Astrocyte of the cerebellum (primary cell): ENCODE measurements around the gene ZRANB1.

Source experiments
- DNase-seq: peaks from one replicate; pipeline ENCODE4 v3.0.0-alpha.2; 2011; ENCODE audit warnings: low read depth
- H3K4me3 ChIP-seq: 2 replicates; pipeline ENCODE4 v1.5.1; 2011; ENCODE audit warnings: mild to moderate bottlenecking, low read depth, low read length, moderate library complexity
- in situ Hi-C: cut with HindIII; loops from 2 replicates; pipeline ENCODE4 v1.10.0; 2017; ENCODE audit warnings: low sequenced_read_pairs
- TF ChIP-seq, protein P1 (sequence below): IDR thresholded peaks from 2 replicates; pipeline ENCODE4 v1.5.1; 2012; ENCODE audit warnings: low read length, low read depth, moderate library complexity, mild to moderate bottlenecking; ENCODE audit errors: missing control alignments

The ZRANB1 gene

DNA sequence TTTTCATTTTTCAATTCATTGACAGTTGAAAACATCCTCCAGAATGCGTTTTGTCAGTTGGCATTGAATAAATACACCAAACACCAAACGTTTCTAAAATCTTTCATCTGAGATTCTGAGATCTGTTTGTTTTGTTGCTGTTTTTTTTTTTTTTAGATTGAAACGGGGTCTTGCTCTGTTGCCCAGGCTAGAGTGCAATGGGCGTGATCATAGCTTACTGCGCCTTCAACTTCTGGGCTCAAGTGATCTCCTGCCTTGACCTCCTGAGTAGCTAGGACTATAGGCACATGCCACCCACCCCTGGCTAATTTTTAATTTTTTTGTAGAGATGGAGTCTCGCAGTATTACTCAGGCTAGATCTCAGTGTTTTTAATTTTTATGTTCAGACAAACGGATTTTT lies 30.7 kb downstream of the ZRANB1 start:
- TF ChIP-seq, protein P1, sequence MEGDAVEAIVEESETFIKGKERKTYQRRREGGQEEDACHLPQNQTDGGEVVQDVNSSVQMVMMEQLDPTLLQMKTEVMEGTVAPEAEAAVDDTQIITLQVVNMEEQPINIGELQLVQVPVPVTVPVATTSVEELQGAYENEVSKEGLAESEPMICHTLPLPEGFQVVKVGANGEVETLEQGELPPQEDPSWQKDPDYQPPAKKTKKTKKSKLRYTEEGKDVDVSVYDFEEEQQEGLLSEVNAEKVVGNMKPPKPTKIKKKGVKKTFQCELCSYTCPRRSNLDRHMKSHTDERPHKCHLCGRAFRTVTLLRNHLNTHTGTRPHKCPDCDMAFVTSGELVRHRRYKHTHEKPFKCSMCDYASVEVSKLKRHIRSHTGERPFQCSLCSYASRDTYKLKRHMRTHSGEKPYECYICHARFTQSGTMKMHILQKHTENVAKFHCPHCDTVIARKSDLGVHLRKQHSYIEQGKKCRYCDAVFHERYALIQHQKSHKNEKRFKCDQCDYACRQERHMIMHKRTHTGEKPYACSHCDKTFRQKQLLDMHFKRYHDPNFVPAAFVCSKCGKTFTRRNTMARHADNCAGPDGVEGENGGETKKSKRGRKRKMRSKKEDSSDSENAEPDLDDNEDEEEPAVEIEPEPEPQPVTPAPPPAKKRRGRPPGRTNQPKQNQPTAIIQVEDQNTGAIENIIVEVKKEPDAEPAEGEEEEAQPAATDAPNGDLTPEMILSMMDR, result no peak
- in situ Hi-C loops, result no loop called here
- H3K4me3 ChIP-seq, result no peak overlapping the region

DNA sequence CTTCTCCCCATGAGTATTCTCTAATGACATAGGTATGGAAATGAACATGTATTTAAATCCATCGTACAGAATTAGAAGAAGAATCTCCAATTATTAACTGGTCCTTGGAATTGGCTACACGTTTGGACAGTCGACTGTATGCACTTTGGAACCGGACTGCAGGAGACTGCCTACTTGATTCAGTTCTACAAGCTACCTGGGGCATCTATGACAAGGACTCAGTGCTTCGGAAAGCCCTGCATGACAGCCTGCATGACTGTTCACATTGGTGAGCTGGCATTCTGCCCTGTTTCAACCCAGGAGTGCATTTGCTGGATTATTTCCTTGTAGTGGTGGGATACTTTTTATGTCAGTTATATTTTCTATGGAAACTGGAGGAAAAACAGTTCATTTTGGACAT lies 32.2 kb downstream of the ZRANB1 start:
- TF ChIP-seq, protein P1, result no peak
- no peak overlapping the region for H3K4me3 ChIP-seq
- DNase-seq, result no peak
- in situ Hi-C loops, result no loop called here

More for the DNA sequence above, 30.7 kb downstream of the ZRANB1 start:
- no peak for DNase-seq

DNA sequence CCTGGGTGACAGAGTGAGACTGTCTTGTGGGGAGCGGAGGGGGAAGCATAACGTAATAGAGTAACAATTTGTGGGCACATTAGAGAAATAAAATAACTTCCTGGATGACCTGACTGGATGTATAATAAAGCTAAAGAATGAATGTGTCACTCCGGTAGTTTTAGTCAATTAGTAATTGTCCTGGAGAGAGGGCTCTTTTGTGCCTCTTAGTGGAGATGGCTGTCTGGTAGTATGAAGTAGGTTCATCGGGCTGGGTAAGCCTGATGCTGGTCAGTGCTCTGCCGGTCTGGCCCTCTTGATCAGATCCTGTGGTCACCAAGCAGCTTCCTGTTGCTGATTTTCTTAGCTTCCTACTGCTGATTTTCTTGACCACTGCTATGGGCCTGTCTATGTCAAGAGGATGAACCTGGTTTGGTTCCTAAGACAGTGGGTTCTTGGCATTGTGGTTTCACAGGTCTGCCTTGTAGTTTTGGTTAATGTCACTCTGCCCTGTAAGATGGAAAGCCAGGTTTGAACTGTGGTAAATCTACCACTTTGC lies 34.1 kb downstream of the ZRANB1 start:
- DNase-seq, result no peak
- in situ Hi-C loops, result no loop called here
- TF ChIP-seq, protein P1, result no peak
- H3K4me3 ChIP-seq, result no peak overlapping the region

DNA sequence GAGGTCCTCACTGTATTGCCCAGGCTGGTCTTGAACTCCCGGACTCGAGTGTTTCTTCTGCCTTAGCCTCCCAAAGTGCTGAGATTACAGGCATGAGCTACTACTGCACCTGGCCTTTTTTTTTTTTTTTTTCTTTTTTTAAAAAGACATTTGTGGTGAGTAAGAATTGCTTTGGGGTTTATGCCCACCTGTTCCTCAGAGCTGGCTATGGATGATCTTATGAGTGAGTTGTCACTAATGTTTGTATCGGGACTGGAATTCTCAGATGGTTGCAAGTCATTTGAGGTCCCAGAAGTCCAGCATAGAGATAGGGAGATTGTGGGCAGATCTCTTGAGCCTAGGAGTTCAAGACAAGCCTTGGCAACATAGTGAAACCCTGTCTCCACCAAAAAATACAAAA lies 35.2 kb downstream of the ZRANB1 start:
- in situ Hi-C loops, result no loop called here
- no peak for DNase-seq
- no peak overlapping the region for H3K4me3 ChIP-seq
- TF ChIP-seq, protein P1, result no peak

DNA sequence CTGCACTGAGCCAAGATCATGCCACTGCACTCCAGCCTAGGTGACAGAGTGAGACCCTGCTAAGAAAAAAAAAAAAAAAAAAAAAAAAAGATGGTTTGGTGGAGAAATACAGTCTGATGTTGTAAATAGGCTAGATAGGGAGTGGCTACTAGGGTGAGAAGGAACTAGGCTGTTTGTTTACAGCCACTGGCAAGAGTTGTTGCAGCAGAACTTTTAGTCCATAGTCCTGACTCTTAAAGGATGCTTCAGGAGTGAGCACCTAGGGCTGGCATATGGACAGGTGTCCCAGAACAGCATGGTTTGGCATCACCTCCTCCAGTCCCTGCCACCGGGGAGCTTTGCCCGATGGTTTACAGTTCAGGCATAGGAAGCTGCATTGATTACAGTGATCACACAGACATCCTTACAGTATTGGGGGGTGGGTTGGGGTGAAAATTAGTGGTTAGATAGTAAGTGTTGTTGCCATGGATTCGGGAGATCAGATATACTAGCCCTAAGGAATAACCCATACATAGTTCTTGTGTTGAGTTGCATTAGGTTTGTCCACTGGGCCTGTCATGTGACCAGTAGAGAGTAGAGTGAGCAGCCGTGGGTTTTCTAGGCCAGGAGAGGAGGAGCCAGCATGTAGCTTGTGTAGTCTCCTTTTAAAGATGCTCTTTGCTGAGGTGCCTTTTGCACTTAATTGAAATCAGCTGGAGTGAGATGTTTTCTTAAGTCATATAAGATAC lies 35.9 kb downstream of the ZRANB1 start:
- TF ChIP-seq, protein P1, result no peak
- DNase-seq, result no peak
- H3K4me3 ChIP-seq, result no peak overlapping the region
- in situ Hi-C loops, result no loop called here

DNA sequence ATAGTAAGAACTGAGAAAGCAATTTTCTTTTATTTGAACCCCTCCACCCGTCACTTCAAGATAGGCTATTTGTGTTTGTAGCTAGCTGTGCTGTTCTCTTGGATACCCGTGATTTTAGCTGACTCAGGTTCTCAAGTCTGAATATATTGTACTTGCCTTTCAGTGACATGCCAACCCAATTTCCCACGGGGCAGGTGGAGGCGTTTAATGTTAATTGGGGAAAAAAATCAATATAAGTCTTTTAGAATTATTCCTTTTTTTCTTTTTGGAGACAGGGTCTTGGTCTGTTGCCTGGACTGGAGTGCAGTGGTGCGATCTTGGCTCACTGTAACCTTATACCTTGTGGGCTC lies 36.4 kb downstream of the ZRANB1 start:
- TF ChIP-seq, protein P1, result no peak
- no peak for DNase-seq
- no peak overlapping the region for H3K4me3 ChIP-seq
- in situ Hi-C loops, result no loop called here
